Endodermal cell (in vitro differentiated cells): Measurements from ENCODE around the gene MRTFA. TPM values are rescaled to one million over a fixed set of nuclear protein-coding genes. Genes with fewer than 3 reads are reported as not detected.

Experiments used
- DNase-seq: peaks from one replicate; pipeline ENCODE4 v3.0.0-alpha.2; 2017
- H3K27ac ChIP-seq: 2 replicates; pipeline ENCODE4 v1.5.1; 2013; ENCODE audit warnings: mild to moderate bottlenecking, low read depth, low read length, moderate library complexity
- H3K27me3 ChIP-seq: 2 replicates; pipeline ENCODE4 v1.6.1; 2013; ENCODE audit warnings: mild to moderate bottlenecking, low read length, moderate library complexity; ENCODE audit not compliant: insufficient read depth, control insufficient read depth, poor library complexity, severe bottlenecking
- H3K36me3 ChIP-seq: 2 replicates; pipeline ENCODE4 v1.7.0; 2013; ENCODE audit warnings: mild to moderate bottlenecking, low read length, moderate library complexity; ENCODE audit not compliant: control insufficient read depth, insufficient read depth
- H3K4me1 ChIP-seq: one replicate; pipeline ENCODE4 v1.7.0; 2013; ENCODE audit warnings: low read length; ENCODE audit not compliant: control insufficient read depth, insufficient read depth
- H3K4me3 ChIP-seq: 2 replicates; pipeline ENCODE4 v1.5.1; 2013; ENCODE audit warnings: mild to moderate bottlenecking, low read length, moderate library complexity
- H3K9ac ChIP-seq: 2 replicates; pipeline ENCODE4 v1.6.1; 2013; ENCODE audit warnings: mild to moderate bottlenecking, low read length, moderate library complexity; ENCODE audit not compliant: poor library complexity, severe bottlenecking; ENCODE audit errors: extremely low read depth
- H3K9me3 ChIP-seq: 2 replicates; pipeline ENCODE4 v1.6.1; 2013; ENCODE audit warnings: mild to moderate bottlenecking, low read length, moderate library complexity; ENCODE audit not compliant: control insufficient read depth
- H3K27ac Mint-ChIP-seq: 2 replicates; pipeline ENCODE4 v1.8.0; 2020; ENCODE audit warnings: mixed read lengths
- H3K27me3 Mint-ChIP-seq: 2 replicates; pipeline ENCODE4 v1.8.0; 2021; ENCODE audit warnings: mild to moderate bottlenecking, mixed read lengths; ENCODE audit not compliant: insufficient read depth
- H3K36me3 Mint-ChIP-seq: 2 replicates; pipeline ENCODE4 v1.8.0; 2020; ENCODE audit warnings: low read depth, mixed read lengths
- H3K4me1 Mint-ChIP-seq: 2 replicates; pipeline ENCODE4 v1.8.0; 2020; ENCODE audit warnings: mixed read lengths
- H3K4me3 Mint-ChIP-seq: 2 replicates; pipeline ENCODE4 v1.8.0; 2020; ENCODE audit warnings: mild to moderate bottlenecking, moderate library complexity, mixed read lengths
- H3K9me3 Mint-ChIP-seq: 2 replicates; pipeline ENCODE4 v1.8.0; 2020; ENCODE audit warnings: mild to moderate bottlenecking, mixed read lengths
- CTCF ChIP-seq: fragments of 200-600 bp; sonication (generic); conservative IDR thresholded peaks from 2 replicates; pipeline ENCODE4 v1.5.0; 2021; ENCODE audit warnings: antibody characterized with exemption, mild to moderate bottlenecking
- WGBS, 2 experiments: methylation state at CpG; one replicate each; pipeline versions ENCODE4 v1.1.5 to v1.1.7; 2013; ENCODE audit warnings: missing lambda C conversion rate in 2 of 2, mixed read lengths in 1 of 2; ENCODE audit not compliant: insufficient coverage in 1 of 2, insufficient read length in 1 of 2; 5-methylcytosine and 5-hydroxymethylcytosine counted together
- total RNA-seq, 2 donors: library from RNA; stranded (reverse); fragmentation: NEBNext Ultra II Directional in 1 of 2; extraction: Animal tissue kit (Norgen Biotek cat#: 25700) in 1 of 2; gene quantifications; 2 replicates in 1 of 2; 3 replicates in 1 of 2; pipeline ENCODE4 v1.2.1, GENCODE V29; 2021

The MRTFA gene
- total RNA-seq, 2 donors from 2014 or later = 43.3 to 44.7 TPM

DNA sequence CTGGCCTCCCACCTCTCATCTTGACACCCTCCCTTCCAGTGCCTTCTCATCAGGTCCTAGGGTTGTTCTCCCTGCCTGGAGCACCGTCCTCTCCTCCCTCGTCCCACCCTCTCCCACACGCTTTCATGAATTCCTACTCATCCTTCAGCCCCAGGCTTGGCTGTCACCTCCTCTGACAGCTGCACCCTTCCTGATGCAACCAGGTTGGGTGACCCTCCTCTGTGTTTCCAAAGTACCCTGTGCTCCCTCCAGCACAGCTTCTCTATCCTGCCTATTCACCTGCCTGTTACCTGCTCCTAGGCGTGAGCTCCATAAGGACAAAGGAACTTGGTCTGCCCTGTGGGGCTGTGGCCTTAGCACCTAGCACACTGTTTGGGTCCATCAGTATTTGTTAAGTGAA, 207.7 kb downstream of the MRTFA start:
- Histone ChIP-seq H3K36me3 (peaks cover 43% of the 10 kb centered on the region), H3K4me3 (no peak overlapping the region), H3K27me3 (no peaks in the 10 kb centered on the region), H3K9ac (no peak overlapping the region), H3K9me3 (no peaks in the 10 kb centered on the region), H3K27ac (no peak overlapping the region), H3K4me1 (peaks cover 5% of the 10 kb centered on the region)
- H3K9me3 Mint-ChIP-seq = no peaks in the 10 kb centered on the region
- DNase-seq = no peak
- 97% methylated on average over 4 of the region's 4 CpGs for WGBS, 2 experiments
- H3K4me1 Mint-ChIP-seq = peaks cover 12% of the 10 kb centered on the region
- H3K27ac Mint-ChIP-seq = peak overlapping the region; percentile 61
- H3K27me3 Mint-ChIP-seq = no peaks in the 10 kb centered on the region
- peaks cover 36% of the 10 kb centered on the region for H3K36me3 Mint-ChIP-seq
- H3K4me3 Mint-ChIP-seq = no peak overlapping the region
- no peak for TF ChIP-seq CTCF

GRCh38 chr22:40426594-40427333, 209.8 kb downstream of the MRTFA start:
- peaks cover 12% of the 10 kb centered on the region for H3K4me1 Mint-ChIP-seq
- no peak for DNase-seq
- Histone ChIP-seq H3K9ac (peak overlapping the region; percentile 8), H3K9me3 (no peaks in the 10 kb centered on the region), H3K36me3 (peaks cover 52% of the 10 kb centered on the region), H3K4me1 (peaks cover 5% of the 10 kb centered on the region), H3K27ac (peak overlapping the region; percentile 93), H3K4me3 (no peak overlapping the region), H3K27me3 (no peaks in the 10 kb centered on the region)
- no peak overlapping the region for H3K4me3 Mint-ChIP-seq
- TF ChIP-seq CTCF = no peak
- H3K36me3 Mint-ChIP-seq = peaks cover 50% of the 10 kb centered on the region
- peak overlapping the region; percentile 76 for H3K27ac Mint-ChIP-seq
- no peaks in the 10 kb centered on the region for H3K27me3 Mint-ChIP-seq
- no peaks in the 10 kb centered on the region for H3K9me3 Mint-ChIP-seq
- WGBS, 2 experiments = 85 to 92% methylated on average over 7 to 9 of the region's 9 CpGs

DNA sequence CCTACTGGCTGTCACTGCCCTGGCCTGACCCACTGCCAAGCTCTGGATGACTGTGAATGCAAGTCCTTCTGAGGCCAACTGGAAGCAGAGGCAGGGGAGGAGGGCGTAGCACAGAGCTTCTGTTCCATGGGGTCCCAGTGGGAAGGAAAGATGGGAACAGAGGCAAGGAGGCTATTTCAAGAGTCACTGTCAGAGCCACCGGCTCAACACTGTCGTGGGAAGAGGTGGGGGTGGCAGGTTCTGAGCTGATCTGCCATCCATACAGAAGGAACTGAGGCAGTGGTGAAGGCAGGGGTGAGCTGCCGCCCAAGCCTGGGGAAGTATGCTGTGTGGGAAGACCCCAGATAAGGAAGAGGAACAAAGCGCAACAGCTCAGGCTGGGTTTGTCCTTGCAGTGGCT, 211.4 kb downstream of the MRTFA start:
- H3K27ac Mint-ChIP-seq = no peak overlapping the region
- H3K27me3 Mint-ChIP-seq = no peaks in the 10 kb centered on the region
- TF ChIP-seq CTCF = no peak

More for the DNA sequence above, 211.4 kb downstream of the MRTFA start:
- H3K27me3 ChIP-seq = no peaks in the 10 kb centered on the region
- H3K27ac ChIP-seq = no peak overlapping the region
- Mint-ChIP-seq H3K4me1 (peaks cover 12% of the 10 kb centered on the region), H3K36me3 (peaks cover 49% of the 10 kb centered on the region), H3K4me3 (no peak overlapping the region), H3K9me3 (no peaks in the 10 kb centered on the region)
- no peak for DNase-seq
- H3K9ac ChIP-seq = no peak overlapping the region
- H3K36me3 ChIP-seq = peaks cover 48% of the 10 kb centered on the region
- 89 to 95% methylated on average over 4 to 5 of the region's 5 CpGs for WGBS, 2 experiments
- peaks cover 5% of the 10 kb centered on the region for H3K4me1 ChIP-seq
- H3K4me3 ChIP-seq = no peak overlapping the region
- H3K9me3 ChIP-seq = no peaks in the 10 kb centered on the region
